HCT116 (cell line): ENCODE measurements around the gene LILRB3.

ENCODE experiments used
- CTCF ChIP-seq, 3 experiments: fragments of 200-600 bp in 1 of 3; sonication (generic) in 1 of 3; IDR thresholded peaks in 2 of 3; conservative IDR thresholded peaks in 1 of 3; 2 replicates each; pipeline ENCODE4 v1.5.1; 2012 to 2017; ENCODE audit warnings: low read depth in 2 of 3, low read length in 2 of 3, antibody characterized with exemption in 1 of 3, borderline replicate concordance in 1 of 3, control low read depth in 1 of 3, mild to moderate bottlenecking in 1 of 3, mixed read lengths in 1 of 3, mixed run types in 1 of 3, moderate library complexity in 1 of 3; ENCODE audit not compliant: insufficient read depth in 1 of 3
- EZH2 ChIP-seq: fragments of 200-600 bp; sonication (generic); IDR thresholded peaks from 2 replicates; pipeline ENCODE4 v1.6.1; 2017; ENCODE audit warnings: antibody characterized with exemption, mixed run types
- POLR2A ChIP-seq: IDR thresholded peaks from 2 replicates; pipeline ENCODE4 v1.7.0; 2011; ENCODE audit warnings: borderline replicate concordance; ENCODE audit not compliant: insufficient read depth, insufficient read length; ENCODE audit errors: extremely low read depth
- POLR2AphosphoS5 ChIP-seq: IDR thresholded peaks from 2 replicates; pipeline ENCODE4 v1.6.1; 2011; ENCODE audit warnings: mild to moderate bottlenecking, low read depth, low read length, moderate library complexity
- REST ChIP-seq: IDR thresholded peaks from 2 replicates; pipeline ENCODE4 v1.6.1; 2012; ENCODE audit warnings: low read depth
- SIN3A ChIP-seq: IDR thresholded peaks from 2 replicates; pipeline ENCODE4 v1.6.1; 2012; ENCODE audit warnings: low read depth

GRCh38 chr19:54209811-54210494 is 12.9 kb downstream of the LILRB3 start:
- TF ChIP-seq SIN3A: no peak
- no peak for TF ChIP-seq POLR2A
- TF ChIP-seq POLR2AphosphoS5: no peak; the same call in 1 of the 2 replicates
- TF ChIP-seq CTCF (IDR thresholded peaks at IDR 0.05 in 2 of 3, conservative IDR thresholded peaks at IDR 0.05 in 1 of 3; ENCODE audit: borderline replicate concordance in 1 of 3, insufficient read depth in 1 of 3, low read depth in 2 of 3, low read length in 2 of 3): no peak
- TF ChIP-seq EZH2: no peak
- no peak for TF ChIP-seq REST
